ENCODE data around the gene FCGR1A.
"Not testable (repeated sequence)": the region's sequence is repeated elsewhere in the genome, so short reads cannot be mapped to it uniquely, and the experiment has no call there.

FCGR1A gene

GRCh38 chr1:149782600-149782999 lies at the start of gene FCGR1A:
FCGR1A (plus strand) TSS chr1:149782694; CDS start chr1:149782744, 50 bp downstream.
- DNase-seq: not testable (repeated sequence)

- DNase-seq: not testable (repeated sequence)
Measured at GRCh38 chr1:149732781-149733180, 49.7 kb upstream of the FCGR1A start.

- DNase-seq: not testable (repeated sequence)
Measured at GRCh38 chr1:149734692-149735091, 47.8 kb upstream of the FCGR1A start.

- peak in 1 of 2 experiments; percentile 42 for DNase-seq
Measured at GRCh38 chr1:149740148-149740581, 42.3 kb upstream of the FCGR1A start.

GRCh38 chr1:149740590-149741230 lies 41.8 kb upstream of the FCGR1A start:
- not testable (repeated sequence) for DNase-seq

GRCh38 chr1:149741914-149742313 lies 40.6 kb upstream of the FCGR1A start:
- not testable (repeated sequence) for DNase-seq

GRCh38 chr1:149746463-149747356 lies 35.8 kb upstream of the FCGR1A start:
- not testable (repeated sequence) for DNase-seq

GRCh38 chr1:149747359-149748143 lies 34.9 kb upstream of the FCGR1A start:
- not testable (repeated sequence) for DNase-seq

- not testable (repeated sequence) for DNase-seq
Measured at GRCh38 chr1:149748144-149748500, 34.4 kb upstream of the FCGR1A start.

- DNase-seq: not testable (repeated sequence)
Measured at GRCh38 chr1:149750562-149750961, 31.9 kb upstream of the FCGR1A start.

- not testable (repeated sequence) for DNase-seq
Measured at GRCh38 chr1:149752186-149752585, 30.3 kb upstream of the FCGR1A start.

- not testable (repeated sequence) for DNase-seq
Measured at GRCh38 chr1:149753466-149753865, 29.0 kb upstream of the FCGR1A start.

GRCh38 chr1:149755294-149755693 lies 27.2 kb upstream of the FCGR1A start:
- DNase-seq: not testable (repeated sequence)

- not testable (repeated sequence) for DNase-seq
Measured at GRCh38 chr1:149762294-149762693, 20.2 kb upstream of the FCGR1A start.

- DNase-seq: not testable (repeated sequence)
Measured at GRCh38 chr1:149764087-149764800, 18.2 kb upstream of the FCGR1A start.

GRCh38 chr1:149766241-149766640 lies 16.3 kb upstream of the FCGR1A start:
- DNase-seq: not testable (repeated sequence)

- not testable (repeated sequence) for DNase-seq
Measured at GRCh38 chr1:149769216-149769615, 13.3 kb upstream of the FCGR1A start.

GRCh38 chr1:149770661-149771060 lies 11.8 kb upstream of the FCGR1A start:
- not testable (repeated sequence) for DNase-seq

- DNase-seq: not testable (repeated sequence)
Measured at GRCh38 chr1:149771653-149772425, 10.7 kb upstream of the FCGR1A start.

GRCh38 chr1:149775510-149776147 lies 6.9 kb upstream of the FCGR1A start:
- not testable (repeated sequence) for DNase-seq

- DNase-seq: not testable (repeated sequence)
Measured at GRCh38 chr1:149777084-149777483, 5.4 kb upstream of the FCGR1A start.

All from NCI-H526 (cell line).